H1 (cell line): ENCODE results near the gene EED. TPM values are rescaled to one million over a fixed set of nuclear protein-coding genes. Genes with fewer than 3 reads are reported as not detected.

ENCODE experiments used
- ASH2L ChIP-seq: fragments of 200-600, 300-600 bp; sonication (generic); IDR thresholded peaks from one replicate; pipeline ENCODE4 v1.7.1; 2017; ENCODE audit warnings: low read length
- ATF3 ChIP-seq: IDR thresholded peaks from 2 replicates; pipeline ENCODE4 v1.6.1; 2011; ENCODE audit warnings: low read depth, mild to moderate bottlenecking, low read length; ENCODE audit not compliant: insufficient read depth
- CHD1 ChIP-seq: IDR thresholded peaks from 2 replicates; pipeline ENCODE4 v1.6.1; 2012; ENCODE audit warnings: low read depth, low read length, improper control_type of control experiment
- EP300 ChIP-seq, 2 experiments: IDR thresholded peaks; 1 replicate in 1 of 2; 2 replicates in 1 of 2; pipeline ENCODE4 v1.6.1; 2011 to 2012; ENCODE audit warnings: low read depth in 2 of 2, low read length in 2 of 2, mild to moderate bottlenecking in 2 of 2, borderline replicate concordance in 1 of 2, inconsistent platforms in 1 of 2, moderate library complexity in 1 of 2
- EZH2 ChIP-seq: fragments of 200-600 bp; sonication (generic); IDR thresholded peaks from 2 replicates; pipeline ENCODE4 v1.7.1; 2012; ENCODE audit warnings: low read depth, mild to moderate bottlenecking, moderate library complexity, low read length, inconsistent platforms; ENCODE audit not compliant: severe bottlenecking
- FOSL1 ChIP-seq: IDR thresholded peaks from 2 replicates; pipeline ENCODE4 v1.6.1; 2011; ENCODE audit warnings: mild to moderate bottlenecking, low read depth, low read length, moderate library complexity; ENCODE audit not compliant: insufficient read depth
- HDAC6 ChIP-seq: IDR thresholded peaks from one replicate; pipeline ENCODE4 v1.7.1; 2012; ENCODE audit warnings: low read depth, mild to moderate bottlenecking, inconsistent platforms, low read length, moderate library complexity
- JUND ChIP-seq: IDR thresholded peaks from 2 replicates; pipeline ENCODE4 v1.6.1; 2011; ENCODE audit warnings: mild to moderate bottlenecking, improper control_type of control experiment, low read length
- KDM4A ChIP-seq: IDR thresholded peaks from one replicate; pipeline ENCODE4 v1.7.1; 2012; ENCODE audit warnings: low read depth, mild to moderate bottlenecking, moderate library complexity, low read length, inconsistent platforms; ENCODE audit not compliant: severe bottlenecking
- MAFK ChIP-seq: IDR thresholded peaks from 2 replicates; pipeline ENCODE4 v1.6.1; 2012; ENCODE audit warnings: low read depth, mild to moderate bottlenecking, improper control_type of control experiment, low read length
- PHF8 ChIP-seq: fragments of 200-600 bp; sonication (generic); conservative IDR thresholded peaks from 2 replicates; pipeline ENCODE4 v1.7.1; 2012; ENCODE audit warnings: low read depth, mild to moderate bottlenecking, inconsistent platforms, low read length, moderate library complexity
- POLR2AphosphoS5 ChIP-seq: IDR thresholded peaks from 2 replicates; pipeline ENCODE4 v1.6.1; 2011; ENCODE audit warnings: low read depth, low read length
- RBBP5 ChIP-seq: IDR thresholded peaks from 2 replicates; pipeline ENCODE4 v1.7.1; 2012; ENCODE audit warnings: low read depth, mild to moderate bottlenecking, inconsistent platforms, low read length, moderate library complexity, borderline replicate concordance
- RFX5 ChIP-seq: IDR thresholded peaks from 2 replicates; pipeline ENCODE4 v1.6.1; 2011; ENCODE audit warnings: low read depth, low read length, improper control_type of control experiment, borderline replicate concordance
- RNF2 ChIP-seq: fragments of 200-900, 300-1000 bp; sonication (generic); IDR thresholded peaks from 2 replicates; pipeline ENCODE4 v1.7.1; 2016; ENCODE audit warnings: borderline replicate concordance, low read depth, mild to moderate bottlenecking, antibody characterized with exemption, low read length; ENCODE audit not compliant: poor library complexity, severe bottlenecking; ENCODE audit errors: missing control alignments
- RXRA ChIP-seq: IDR thresholded peaks from 2 replicates; pipeline ENCODE4 v1.6.1; 2011; ENCODE audit warnings: low read depth, mild to moderate bottlenecking, low read length, moderate library complexity; ENCODE audit not compliant: insufficient read depth
- SIRT6 ChIP-seq: IDR thresholded peaks from one replicate; pipeline ENCODE4 v1.7.1; 2012; ENCODE audit warnings: low read length, inconsistent platforms
- SIX5 ChIP-seq: IDR thresholded peaks from 2 replicates; pipeline ENCODE4 v1.6.1; 2011; ENCODE audit warnings: mild to moderate bottlenecking, low read depth, low read length
- SP2 ChIP-seq: IDR thresholded peaks from 2 replicates; pipeline ENCODE4 v1.6.1; 2012; ENCODE audit warnings: mild to moderate bottlenecking, low read length, inconsistent platforms
- SP4 ChIP-seq: IDR thresholded peaks from 2 replicates; pipeline ENCODE4 v1.6.1; 2012; ENCODE audit warnings: low read length, inconsistent platforms
- SUZ12 ChIP-seq: fragments of 200-600 bp; sonication (generic); IDR thresholded peaks from 2 replicates; pipeline ENCODE4 v1.6.1; 2012; ENCODE audit warnings: mild to moderate bottlenecking, inconsistent platforms, low read length, moderate library complexity, mixed read lengths
- TAF7 ChIP-seq: optimal IDR thresholded peaks from 2 replicates; pipeline ENCODE3; 2011; ENCODE audit warnings: low read depth, mild to moderate bottlenecking, inconsistent platforms, low read length, moderate library complexity, borderline replicate concordance
- TCF12 ChIP-seq: IDR thresholded peaks from 2 replicates; pipeline ENCODE4 v1.6.1; 2011; ENCODE audit warnings: low read depth, mild to moderate bottlenecking, low read length
- TEAD4 ChIP-seq: IDR thresholded peaks from 2 replicates; pipeline ENCODE4 v1.6.1; 2012; ENCODE audit warnings: low read depth, low read length, inconsistent platforms, mixed read lengths
- YY1 ChIP-seq: IDR thresholded peaks from 2 replicates; pipeline ENCODE4 v1.6.1; 2011; ENCODE audit warnings: low read depth, mild to moderate bottlenecking, low read length
- polyA plus RNA-seq, 7 experiments: library from polyadenylated mRNA; depleted of rRNA in 3 of 7; stranded (reverse) in 5 of 7; unstranded in 2 of 7; fragments of >200 nt in 5 of 7; fragments of 200-250 nt in 2 of 7; gene quantifications; 1 replicate in 5 of 7; 2 replicates in 1 of 7; 4 replicates in 1 of 7; pipeline versions ENCODE4 v1.2.1 to v1.2.3, GENCODE V29; 2011 to 2013; ENCODE audit warnings: missing spikeins in 2 of 7, mixed read lengths in 2 of 7
- total RNA-seq: library from RNA; stranded (reverse); fragmentation: NEBNext Ultra II Directional; extraction: Animal tissue kit (Norgen Biotek cat#: 25700); gene quantifications from 2 replicates; pipeline ENCODE4 v1.2.1, GENCODE V29; 2021

EED gene
- total and polyA plus RNA-seq, 2 of the 8 experiments (the other 6 are each of a cell fraction or from before 2014, with no cell fraction given): 12.6 to 26.9 TPM

- TF ChIP-seq RBBP5 (peak; percentile 93), SP2 (no peak), SUZ12 (no peak), ATF3 (peak; percentile 66; the same call in 1 of the 2 replicates), KDM4A (peak; percentile 70), SIRT6 (no peak), POLR2AphosphoS5 (peak; percentile 91), RNF2 (no peak), MAFK (no peak), JUND (no peak), EZH2 (no peak), HDAC6 (no peak), CHD1 (no peak), FOSL1 (no peak), PHF8 (peak; percentile 94), ASH2L (peak; percentile 97), SP4 (0 out of 2 replicates have a peak, but pooled peaks have one; percentile 58), YY1 (peak; percentile 89), EP300 (IDR thresholded peaks at IDR 0.05; ENCODE audit: borderline replicate concordance in 1 of 2, low read depth in 2 of 2, low read length in 2 of 2) (no peak; a peak in 1 of 3 replicates), RXRA (no peak), SIX5 (peak; percentile 99), RFX5 (no peak), TAF7 (peak; percentile 58), TCF12 (no peak), TEAD4 (peak; percentile 25; the same call in 1 of the 2 replicates)
Observed at GRCh38 chr11:86302092-86302793, 57.7 kb downstream of the EED start, which contains the start of gene HIKESHI (continued).
